Mesenchymal stem cell (in vitro differentiated cells and primary cell): Measurements from ENCODE around the gene TTC22.

Source experiments
- DNase-seq: peaks from one replicate; pipeline ENCODE4 v3.0.0-alpha.2; 2013
- H2AFZ ChIP-seq: one replicate; pipeline ENCODE4 v1.6.1; 2013; ENCODE audit warnings: low read depth, mild to moderate bottlenecking, control low read depth, inconsistent platforms, low read length, moderate library complexity
- H2AK5ac ChIP-seq: 2 replicates; pipeline ENCODE4 v1.6.1; 2013; ENCODE audit warnings: low read length, moderate library complexity, mild to moderate bottlenecking, inconsistent platforms; ENCODE audit not compliant: severe bottlenecking
- H2BK120ac ChIP-seq: one replicate; pipeline ENCODE4 v1.6.1; 2013; ENCODE audit warnings: low read depth, mild to moderate bottlenecking, inconsistent platforms, low read length, moderate library complexity
- H2BK12ac ChIP-seq, 2 experiments: one replicate each; pipeline ENCODE4 v1.6.1; 2013; ENCODE audit warnings: inconsistent platforms in 2 of 2, low read length in 2 of 2, mild to moderate bottlenecking in 2 of 2, moderate library complexity in 2 of 2, control low read depth in 1 of 2
- H2BK15ac ChIP-seq: one replicate; pipeline ENCODE4 v1.6.1; 2013; ENCODE audit warnings: mild to moderate bottlenecking, low read depth, inconsistent platforms; ENCODE audit not compliant: poor library complexity, severe bottlenecking
- H2BK5ac ChIP-seq: 2 replicates; pipeline ENCODE4 v1.6.1; 2013; ENCODE audit warnings: low read depth, mild to moderate bottlenecking, low read length, control low read depth, inconsistent platforms; ENCODE audit not compliant: poor library complexity, severe bottlenecking
- H3K14ac ChIP-seq, 2 experiments: one replicate each; pipeline ENCODE4 v1.6.1; 2013; ENCODE audit warnings: inconsistent platforms in 2 of 2, low read length in 2 of 2, control low read depth in 1 of 2, mild to moderate bottlenecking in 1 of 2, moderate library complexity in 1 of 2
- H3K18ac ChIP-seq, 2 experiments: one replicate each; pipeline ENCODE4 v1.6.1; 2013; ENCODE audit warnings: inconsistent platforms in 2 of 2, low read length in 2 of 2, control low read depth in 1 of 2, low read depth in 1 of 2, mild to moderate bottlenecking in 1 of 2
- H3K23ac ChIP-seq, 2 experiments: one replicate each; pipeline ENCODE4 v1.6.1; 2013; ENCODE audit warnings: inconsistent platforms in 2 of 2, low read length in 2 of 2, mild to moderate bottlenecking in 2 of 2, moderate library complexity in 2 of 2, control low read depth in 1 of 2
- H3K27ac ChIP-seq: 2 replicates; pipeline ENCODE4 v1.5.1; 2013; ENCODE audit warnings: mild to moderate bottlenecking, moderate library complexity, low read length, control low read depth, inconsistent platforms; ENCODE audit not compliant: poor library complexity, severe bottlenecking
- H3K27me3 ChIP-seq, 2 experiments: 2 replicates each; pipeline versions ENCODE4 v1.6.1 to v1.7.0; 2013; ENCODE audit warnings: low read length in 2 of 2, mild to moderate bottlenecking in 2 of 2, moderate library complexity in 2 of 2, control low read depth in 1 of 2, inconsistent platforms in 1 of 2; ENCODE audit not compliant: control insufficient read depth in 1 of 2, insufficient read depth in 1 of 2
- H3K36me3 ChIP-seq, 2 experiments: 2 replicates each; pipeline versions ENCODE4 v1.6.1 to v1.7.0; 2013; ENCODE audit warnings: low read length in 2 of 2, control low read depth in 1 of 2, inconsistent platforms in 1 of 2, low read depth in 1 of 2, mild to moderate bottlenecking in 1 of 2; ENCODE audit not compliant: insufficient read depth in 2 of 2, control insufficient read depth in 1 of 2
- H3K4ac ChIP-seq, 2 experiments: one replicate each; pipeline ENCODE4 v1.6.1; 2013; ENCODE audit warnings: inconsistent platforms in 2 of 2, low read length in 2 of 2, mild to moderate bottlenecking in 2 of 2, moderate library complexity in 2 of 2, control low read depth in 1 of 2, low read depth in 1 of 2
- H3K4me1 ChIP-seq: 2 replicates; pipeline ENCODE4 v1.6.1; 2013; ENCODE audit warnings: low read depth, low read length, control low read depth; ENCODE audit not compliant: control insufficient read depth, insufficient read depth
- H3K4me2 ChIP-seq: 2 replicates; pipeline ENCODE4 v1.6.1; 2013; ENCODE audit warnings: low read length, mild to moderate bottlenecking, inconsistent platforms; ENCODE audit not compliant: poor library complexity, severe bottlenecking
- H3K4me3 ChIP-seq, 2 experiments: 2 replicates each; pipeline versions ENCODE4 v1.5.1 to v1.7.0; 2013; ENCODE audit warnings: low read length in 2 of 2, mild to moderate bottlenecking in 2 of 2, control low read depth in 1 of 2, low read depth in 1 of 2; ENCODE audit not compliant: insufficient read depth in 1 of 2
- H3K79me1 ChIP-seq: replicated peaks from 2 replicates; pipeline ENCODE4 v1.6.1; 2013; ENCODE audit warnings: mild to moderate bottlenecking, control low read depth, low read length, inconsistent platforms; ENCODE audit not compliant: poor library complexity, severe bottlenecking
- H3K9ac ChIP-seq: 2 replicates; pipeline ENCODE4 v1.7.0; 2013; ENCODE audit warnings: mild to moderate bottlenecking, low read length, moderate library complexity
- H3K9me3 ChIP-seq: 2 replicates; pipeline ENCODE4 v1.7.0; 2013; ENCODE audit warnings: mild to moderate bottlenecking, low read length; ENCODE audit not compliant: control insufficient read depth
- H4K8ac ChIP-seq: one replicate; pipeline ENCODE4 v1.6.1; 2013; ENCODE audit warnings: inconsistent platforms, mild to moderate bottlenecking, low read length, moderate library complexity
- H4K91ac ChIP-seq: one replicate; pipeline ENCODE4 v1.6.1; 2013; ENCODE audit warnings: mild to moderate bottlenecking, low read length, inconsistent platforms
- WGBS: methylation state at CpG from one replicate; pipeline ENCODE4 v1.1.7; 2013; ENCODE audit warnings: mixed read lengths; 5-methylcytosine and 5-hydroxymethylcytosine counted together

TTC22 gene

DNA sequence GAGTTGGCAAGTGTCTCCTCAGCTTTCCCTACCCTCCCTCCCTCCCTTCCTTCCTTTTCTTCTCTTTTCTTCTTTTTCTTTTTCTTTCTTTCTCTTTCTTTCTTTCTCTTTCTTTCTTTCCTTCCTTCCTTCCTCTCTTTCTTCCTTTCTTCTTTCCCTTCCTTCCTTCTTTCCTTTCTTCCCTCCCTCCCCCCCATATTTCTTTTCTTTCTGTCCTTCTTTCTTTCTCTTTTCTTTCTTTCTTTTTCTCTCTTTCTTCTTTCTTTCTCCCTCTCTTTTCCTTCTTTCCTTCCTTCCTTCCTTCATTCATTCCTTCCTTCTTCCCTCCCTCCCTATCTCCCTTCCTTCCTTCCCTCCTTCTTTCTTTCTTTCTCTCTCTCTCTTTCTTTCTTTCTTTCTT, 18.6 kb upstream of the TTC22 start:
- Histone ChIP-seq H3K36me3 (no peaks in the 10 kb centered on the region), H2AK5ac (no peak overlapping the region)

DNA sequence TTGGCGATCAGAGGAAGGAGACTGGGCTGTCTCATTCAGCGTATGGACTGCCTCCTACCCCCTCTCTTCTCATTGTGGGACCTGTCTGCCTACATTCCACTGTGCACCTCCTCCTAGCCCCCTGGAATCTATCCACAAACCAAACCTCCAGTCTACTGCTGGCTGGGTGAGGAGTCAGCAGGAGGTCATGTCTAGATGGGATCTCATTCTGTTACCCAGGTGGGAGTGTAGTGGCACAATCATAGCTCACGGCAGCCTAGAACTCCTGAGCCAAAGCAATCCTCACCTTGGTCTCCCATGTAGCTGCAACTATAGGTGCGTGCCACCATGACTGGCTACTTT, 18.0 kb upstream of the TTC22 start:
- H2AK5ac ChIP-seq: no peak overlapping the region
- no peak overlapping the region for H3K23ac ChIP-seq
- H2AFZ ChIP-seq: no peak overlapping the region
- no peaks in the 10 kb centered on the region for H3K79me1 ChIP-seq
- peaks cover 7% of the 10 kb centered on the region for H3K9me3 ChIP-seq
- no peak overlapping the region for H3K4ac ChIP-seq
- H2BK12ac ChIP-seq: no peak overlapping the region
- no peak overlapping the region for H3K27ac ChIP-seq
- H3K18ac ChIP-seq: no peak overlapping the region
- no peak overlapping the region for H2BK5ac ChIP-seq
- H3K27me3 ChIP-seq: peaks cover 4 to 17% of the 10 kb centered on the region in 2 experiments
- no peak overlapping the region for H3K4me3 ChIP-seq
- H3K4me2 ChIP-seq: no peak overlapping the region
- peaks cover under 1% of the 10 kb centered on the region for H3K4me1 ChIP-seq
- H3K9ac ChIP-seq: no peak overlapping the region
- DNase-seq: no peak
- H4K91ac ChIP-seq: no peak overlapping the region
- H4K8ac ChIP-seq: no peak overlapping the region
- H2BK120ac ChIP-seq: no peak overlapping the region
- H2BK15ac ChIP-seq: no peak overlapping the region
- no peak overlapping the region for H3K14ac ChIP-seq
- no peaks in the 10 kb centered on the region for H3K36me3 ChIP-seq
- 83% methylated on average over 2 of the region's 4 CpGs for WGBS

More for the DNA sequence above, 18.6 kb upstream of the TTC22 start:
- Histone ChIP-seq H3K4me1 (no peaks in the 10 kb centered on the region), H3K79me1 (no peaks in the 10 kb centered on the region), H3K18ac (no peak overlapping the region), H3K23ac (no peak overlapping the region), H2AFZ (no peak overlapping the region), H3K27me3 (peaks cover 1 to 17% of the 10 kb centered on the region in 2 experiments), H4K8ac (no peak overlapping the region), H3K4ac (no peak overlapping the region), H4K91ac (no peak overlapping the region), H3K4me2 (no peak overlapping the region), H3K9ac (no peak overlapping the region), H2BK5ac (no peak overlapping the region), H2BK120ac (no peak overlapping the region), H3K14ac (no peak overlapping the region), H2BK12ac (no peak overlapping the region), H2BK15ac (no peak overlapping the region), H3K27ac (no peak overlapping the region), H3K9me3 (peaks cover 13% of the 10 kb centered on the region), H3K4me3 (no peak overlapping the region)
- DNase-seq: no peak

DNA sequence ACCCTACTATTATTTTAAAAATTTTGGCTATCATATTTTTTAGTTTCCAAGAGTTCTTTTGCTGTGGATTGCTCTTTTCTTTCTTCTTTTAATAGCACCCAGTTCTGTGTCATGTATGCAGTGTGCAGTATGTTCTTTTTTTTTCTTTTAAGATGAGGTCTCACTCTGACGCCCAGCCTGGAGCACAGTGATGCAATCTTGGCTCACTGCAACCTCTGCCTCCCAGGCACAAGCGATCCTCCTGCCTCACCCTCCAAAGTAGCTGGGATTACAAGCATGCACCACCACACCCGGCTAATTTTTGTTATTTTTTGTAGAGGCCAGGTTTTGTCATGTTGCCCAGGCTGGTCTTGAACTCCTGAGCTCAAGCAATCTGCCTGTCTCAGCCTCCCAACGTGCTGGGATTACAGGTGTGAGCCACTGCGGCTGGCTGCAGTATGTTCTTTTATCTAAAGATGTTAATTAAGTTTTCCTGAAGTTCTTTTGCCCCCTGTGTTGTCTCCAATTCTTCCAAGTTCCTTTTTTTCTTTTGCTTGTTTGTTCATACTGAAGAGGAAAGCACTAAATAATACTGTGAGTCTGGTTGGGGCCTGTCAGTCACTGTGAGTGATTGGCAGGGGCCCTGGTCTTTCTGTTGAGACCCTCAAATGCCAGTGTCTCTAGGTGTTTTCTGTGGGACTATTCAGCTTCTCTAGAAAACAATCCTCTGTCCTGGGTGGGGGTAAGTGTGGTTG, 17.5 kb upstream of the TTC22 start:
- Histone ChIP-seq H3K4me2 (no peak overlapping the region), H2BK120ac (no peak overlapping the region), H3K23ac (no peak overlapping the region), H3K4me3 (no peak overlapping the region), H4K91ac (no peak overlapping the region), H2AK5ac (no peak overlapping the region), H3K36me3 (no peaks in the 10 kb centered on the region), H3K14ac (no peak overlapping the region), H2BK12ac (no peak overlapping the region), H2AFZ (no peak overlapping the region), H3K27me3 (peaks cover 4 to 17% of the 10 kb centered on the region in 2 experiments), H3K27ac (no peak overlapping the region), H2BK5ac (no peak overlapping the region), H2BK15ac (no peak overlapping the region), H3K4ac (no peak overlapping the region), H3K9ac (no peak overlapping the region), H3K18ac (no peak overlapping the region), H4K8ac (no peak overlapping the region), H3K9me3 (peaks cover 3% of the 10 kb centered on the region), H3K4me1 (peaks cover 5% of the 10 kb centered on the region), H3K79me1 (no peaks in the 10 kb centered on the region)
- no peak for DNase-seq
- WGBS: 68% methylated on average over 4 of the region's 5 CpGs

DNA sequence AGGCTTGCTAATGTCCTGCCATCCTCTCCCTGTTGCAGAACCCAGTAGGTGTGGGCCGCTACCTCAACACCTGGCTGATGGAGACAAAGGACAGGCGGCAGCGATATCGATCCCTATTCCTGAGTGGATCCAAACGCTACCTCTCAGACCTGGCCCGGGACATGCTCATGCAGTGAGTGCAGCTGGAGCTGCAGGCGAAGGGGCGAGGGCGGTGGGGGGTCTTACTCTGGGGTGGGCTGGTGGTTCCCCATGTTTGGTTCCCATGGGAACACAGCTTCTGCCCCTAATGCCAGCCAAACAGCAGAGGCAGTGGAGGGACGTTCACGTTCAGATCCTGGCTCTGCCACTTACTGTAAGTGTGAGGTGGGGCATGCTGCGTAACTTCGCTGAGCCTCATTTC, 15.8 kb upstream of the TTC22 start:
- H3K23ac ChIP-seq: no peak overlapping the region
- H3K4me1 ChIP-seq: peaks cover 8% of the 10 kb centered on the region
- H3K14ac ChIP-seq: no peak overlapping the region
- H3K36me3 ChIP-seq: no peaks in the 10 kb centered on the region
- peaks cover 4 to 23% of the 10 kb centered on the region in 2 experiments for H3K27me3 ChIP-seq
- no peak overlapping the region for H2BK5ac ChIP-seq
- H4K8ac ChIP-seq: no peak overlapping the region
- H3K18ac ChIP-seq: no peak overlapping the region
- 90% methylated on average over 13 of the region's 13 CpGs for WGBS
- no peak overlapping the region for H3K4me3 ChIP-seq
- H2AFZ ChIP-seq: no peak overlapping the region
- no peak overlapping the region for H2BK15ac ChIP-seq
- H4K91ac ChIP-seq: no peak overlapping the region
- no peak for DNase-seq
- H3K9ac ChIP-seq: no peak overlapping the region
- H3K4ac ChIP-seq: no peak overlapping the region
- H2BK120ac ChIP-seq: no peak overlapping the region
- no peaks in the 10 kb centered on the region for H3K9me3 ChIP-seq
- H3K27ac ChIP-seq: no peak overlapping the region
- H3K4me2 ChIP-seq: no peak overlapping the region
- no peak overlapping the region for H2AK5ac ChIP-seq
- no peak overlapping the region for H2BK12ac ChIP-seq
- H3K79me1 ChIP-seq: no peaks in the 10 kb centered on the region
